Measurements from ENCODE around the gene RETN.
A peak's percentile ranks its signal among the peaks of the same experiment; 100 is the strongest.

RETN gene

GRCh38 chr19:7661744-7662538 is 6.9 kb upstream of the RETN start:
- DNase-seq: no peak

GRCh38 chr19:7662657-7663056 is 6.2 kb upstream of the RETN start:
- no peak for DNase-seq

- DNase-seq: no peak
Measured at GRCh38 chr19:7663706-7664105, 5.1 kb upstream of the RETN start.

- no peak for DNase-seq
Measured at GRCh38 chr19:7665076-7665475, 3.8 kb upstream of the RETN start.

- DNase-seq: no peak
Measured at GRCh38 chr19:7669641-7670040, 792 bp downstream of the RETN start.

GRCh38 chr19:7670150-7670783 is 1.4 kb downstream of the RETN start:
- peak in 1 of 2 donors; percentile 61 for DNase-seq

GRCh38 chr19:7670790-7671189 is 1.9 kb downstream of the RETN start:
- DNase-seq: no peak

GRCh38 chr19:7672522-7672921 is 3.7 kb downstream of the RETN start:
- no peak for DNase-seq

- peak in 1 of 2 donors; percentile 75 for DNase-seq
Measured at GRCh38 chr19:7674010-7675005, 5.5 kb downstream of the RETN start.

- DNase-seq: peak in 1 of 2 donors; percentile 41
Measured at GRCh38 chr19:7676376-7676775, 7.5 kb downstream of the RETN start.

GRCh38 chr19:7676854-7677253 is 8.0 kb downstream of the RETN start, which contains the start of gene MCEMP1:
TSS of gene MCEMP1 (plus strand) at chr19:7677090. CDS start at chr19:7677121, 31 bp downstream.
- peak in 1 of 2 donors; percentile 32 for DNase-seq

GRCh38 chr19:7677669-7678311 is 8.9 kb downstream of the RETN start:
- peak in 1 of 2 donors; percentile 48 for DNase-seq

GRCh38 chr19:7678971-7679751 is 10.3 kb downstream of the RETN start:
- DNase-seq: peak; percentile 77 to 81

GRCh38 chr19:7679771-7680605 is 11.1 kb downstream of the RETN start:
- DNase-seq: no peak

GRCh38 chr19:7680606-7681339 is 11.9 kb downstream of the RETN start, which contains the start of gene TRAPPC5:
TSS of gene TRAPPC5 (plus strand) at chr19:7680833. CDS start at chr19:7682254, 1,421 bp downstream.
- peak; percentile 89 to 91 for DNase-seq

GRCh38 chr19:7681340-7682174 is 12.7 kb downstream of the RETN start:
- DNase-seq: peak; percentile 88

- no peak for DNase-seq
Measured at GRCh38 chr19:7682175-7682855, 13.5 kb downstream of the RETN start.

All from CD4-positive, alpha-beta T cell treated with Interleukin-1 beta for 1 hour (primary cell).